Neural cell (in vitro differentiated cells): ENCODE results near the gene TOR1A. TPM values are rescaled to one million over a fixed set of nuclear protein-coding genes. Genes with fewer than 3 reads are reported as not detected.

Source experiments
- H2AFZ ChIP-seq: fragments of 200-600, 300-800 bp; sonication (generic), shearing (Covaris generic); 2 replicates; pipeline ENCODE4 v1.6.0; 2014; ENCODE audit warnings: low read depth, mild to moderate bottlenecking, antibody characterized with exemption, low read length, moderate library complexity
- H3F3A ChIP-seq: fragments of 200-600 bp; shearing (Covaris generic); 2 replicates; pipeline ENCODE4 v1.6.1; 2016; ENCODE audit warnings: mild to moderate bottlenecking, moderate library complexity, mixed read lengths, antibody characterized with exemption, low read length; ENCODE audit not compliant: insufficient read depth, poor library complexity, severe bottlenecking
- H3K27ac ChIP-seq: fragments of 200-600, 300-800 bp; sonication (generic), shearing (Covaris generic); 2 replicates; pipeline ENCODE4 v1.5.1; 2014; ENCODE audit warnings: mild to moderate bottlenecking, low read length, moderate library complexity
- H3K27me3 ChIP-seq: fragments of 300-800, 200-600 bp; sonication (generic), shearing (Covaris generic); 2 replicates; pipeline ENCODE4 v1.6.0; 2014; ENCODE audit warnings: mild to moderate bottlenecking, low read depth, low read length, moderate library complexity; ENCODE audit not compliant: insufficient read depth
- H3K36me3 ChIP-seq: fragments of 300-800, 200-600 bp; sonication (generic), shearing (Covaris generic); 2 replicates; pipeline ENCODE4 v1.5.1; 2014; ENCODE audit warnings: mild to moderate bottlenecking, antibody characterized with exemption, low read length, moderate library complexity; ENCODE audit not compliant: insufficient read depth
- H3K4me2 ChIP-seq: fragments of 300-800, 200-600 bp; sonication (generic), shearing (Covaris generic); 2 replicates; pipeline ENCODE4 v1.6.0; 2014; ENCODE audit warnings: mild to moderate bottlenecking, low read length
- H3K4me3 ChIP-seq: fragments of 300-800, 200-600 bp; sonication (generic), shearing (Covaris generic); 2 replicates; pipeline ENCODE4 v1.5.1; 2014; ENCODE audit warnings: mild to moderate bottlenecking, low read length, moderate library complexity
- H3K79me2 ChIP-seq: fragments of 200-600 bp; shearing (Covaris generic); replicated peaks from 2 replicates; pipeline ENCODE4 v1.6.0; 2014; ENCODE audit warnings: mild to moderate bottlenecking, low read length, moderate library complexity; ENCODE audit not compliant: insufficient read depth
- H3K9ac ChIP-seq: fragments of 300-800, 200-600 bp; sonication (generic), shearing (Covaris generic); 2 replicates; pipeline ENCODE4 v1.6.1; 2016; ENCODE audit warnings: mild to moderate bottlenecking, low read length, mixed read lengths
- H3K9me2 ChIP-seq: fragments of 200-600 bp; shearing (Covaris generic); 2 replicates; pipeline ENCODE4 v1.6.1; 2016; ENCODE audit warnings: mild to moderate bottlenecking, low read length, mixed read lengths; ENCODE audit not compliant: insufficient read depth
- H3K9me3 ChIP-seq: fragments of 200-600, 300-800 bp; sonication (generic), shearing (Covaris generic); 2 replicates; pipeline ENCODE4 v1.6.1; 2016; ENCODE audit warnings: mild to moderate bottlenecking, mixed run types, low read length, moderate library complexity, mixed read lengths
- H4K20me1 ChIP-seq: fragments of 200-600 bp; shearing (Covaris generic); 2 replicates; pipeline ENCODE4 v1.6.1; 2016; ENCODE audit warnings: mild to moderate bottlenecking, mixed run types; ENCODE audit not compliant: insufficient read depth
- CTCF ChIP-seq: fragments of 450-650 bp; IDR thresholded peaks from 2 replicates; pipeline ENCODE4 v1.5.1; 2014; ENCODE audit warnings: antibody characterized with exemption, mild to moderate bottlenecking, moderate library complexity; ENCODE audit not compliant: poor library complexity, severe bottlenecking
- EP300 ChIP-seq: fragments of 450-650 bp; conservative IDR thresholded peaks from 2 replicates; pipeline ENCODE4 v1.6.1; 2014; ENCODE audit warnings: antibody characterized with exemption, mild to moderate bottlenecking, moderate library complexity; ENCODE audit not compliant: poor library complexity, severe bottlenecking
- EZH2 ChIP-seq: fragments of 200-600, 300-800 bp; shearing (Covaris generic), sonication (generic); IDR thresholded peaks from 2 replicates; pipeline ENCODE4 v1.6.1; 2014; ENCODE audit warnings: antibody characterized with exemption, low read length, borderline replicate concordance, mild to moderate bottlenecking; ENCODE audit not compliant: insufficient read depth, poor library complexity, severe bottlenecking
- MXI1 ChIP-seq: fragments of 450-650 bp; conservative IDR thresholded peaks from 2 replicates; pipeline ENCODE4 v1.6.1; 2014; ENCODE audit warnings: antibody characterized with exemption, mild to moderate bottlenecking; ENCODE audit not compliant: poor library complexity, severe bottlenecking
- POLR2AphosphoS5 ChIP-seq: IDR thresholded peaks from 2 replicates; pipeline ENCODE4 v1.6.1; 2012
- RAD21 ChIP-seq: fragments of 450-650 bp; conservative IDR thresholded peaks from 2 replicates; pipeline ENCODE4 v1.6.1; 2014; ENCODE audit warnings: antibody characterized with exemption, mild to moderate bottlenecking, moderate library complexity
- REST ChIP-seq: IDR thresholded peaks from 2 replicates; pipeline ENCODE4 v1.6.1; 2012; ENCODE audit warnings: borderline replicate concordance
- SMC3 ChIP-seq: fragments of 450-650 bp; conservative IDR thresholded peaks from 2 replicates; pipeline ENCODE4 v1.6.1; 2014; ENCODE audit warnings: antibody characterized with exemption, mild to moderate bottlenecking, moderate library complexity; ENCODE audit not compliant: poor library complexity
- TAF1 ChIP-seq: IDR thresholded peaks from 2 replicates; pipeline ENCODE4 v1.6.1; 2012; ENCODE audit warnings: low read depth
- polyA plus RNA-seq: library from polyadenylated mRNA; depleted of rRNA; stranded (reverse); fragments of >200 nt; gene quantifications from 2 replicates; pipeline ENCODE4 v1.2.3, GENCODE V29; 2014

The TOR1A gene
- polyA plus RNA-seq, 1 donor from 2014 or later: 56.3 TPM

GRCh38 chr9:129806061-129806460 is 17.9 kb downstream of the TOR1A start:
- TF ChIP-seq EZH2 (no peak), REST (no peak), SMC3 (no peak), EP300 (no peak), CTCF (no peak), RAD21 (no peak), TAF1 (no peak), POLR2AphosphoS5 (no peak), MXI1 (no peak)
- H3K9me2 ChIP-seq: no peaks in the 10 kb centered on the region
- H3K4me3 ChIP-seq: no peak overlapping the region
- no peak overlapping the region for H3K9ac ChIP-seq
- H2AFZ ChIP-seq: no peak overlapping the region
- H3F3A ChIP-seq: no peaks in the 10 kb centered on the region
- peaks cover 3% of the 10 kb centered on the region for H3K36me3 ChIP-seq
- H3K27me3 ChIP-seq: no peaks in the 10 kb centered on the region
- no peaks in the 10 kb centered on the region for H3K79me2 ChIP-seq
- H4K20me1 ChIP-seq: no peaks in the 10 kb centered on the region
- no peak overlapping the region for H3K4me2 ChIP-seq
- no peaks in the 10 kb centered on the region for H3K9me3 ChIP-seq
- no peak overlapping the region for H3K27ac ChIP-seq

GRCh38 chr9:129803676-129804060 is 20.3 kb downstream of the TOR1A start:
- no peaks in the 10 kb centered on the region for H3K9me2 ChIP-seq
- peak overlapping the region; percentile 95 for H3K4me3 ChIP-seq
- no peaks in the 10 kb centered on the region for H3F3A ChIP-seq
- H3K79me2 ChIP-seq: no peaks in the 10 kb centered on the region
- H3K9me3 ChIP-seq: no peaks in the 10 kb centered on the region
- no peaks in the 10 kb centered on the region for H4K20me1 ChIP-seq
- peak overlapping the region; percentile 66 for H3K4me2 ChIP-seq
- H3K27ac ChIP-seq: peak overlapping the region; percentile 79
- no peaks in the 10 kb centered on the region for H3K36me3 ChIP-seq
- H3K9ac ChIP-seq: peak overlapping the region; percentile 77
- no peak overlapping the region for H2AFZ ChIP-seq
- no peak for TF ChIP-seq POLR2AphosphoS5
- TF ChIP-seq RAD21: no peak
- TF ChIP-seq CTCF: no peak
- no peak for TF ChIP-seq MXI1
- TF ChIP-seq TAF1: no peak
- no peak for TF ChIP-seq REST
- no peak for TF ChIP-seq SMC3
- no peak for TF ChIP-seq EZH2
- TF ChIP-seq EP300: no peak
- no peaks in the 10 kb centered on the region for H3K27me3 ChIP-seq
